NCI-H2081 treated with DMSO at 0.1 percent for 48 hours (cell line): ENCODE results near the gene NAT8L.

Experiments used
- DNase-seq: peaks from one replicate; lab custom pipeline; 2025; lab: John Stamatoyannopoulos, UW

Gene NAT8L

GRCh38 chr4:2075987-2076907 lies 17.1 kb downstream of the NAT8L start:
- no peak for DNase-seq

DNA sequence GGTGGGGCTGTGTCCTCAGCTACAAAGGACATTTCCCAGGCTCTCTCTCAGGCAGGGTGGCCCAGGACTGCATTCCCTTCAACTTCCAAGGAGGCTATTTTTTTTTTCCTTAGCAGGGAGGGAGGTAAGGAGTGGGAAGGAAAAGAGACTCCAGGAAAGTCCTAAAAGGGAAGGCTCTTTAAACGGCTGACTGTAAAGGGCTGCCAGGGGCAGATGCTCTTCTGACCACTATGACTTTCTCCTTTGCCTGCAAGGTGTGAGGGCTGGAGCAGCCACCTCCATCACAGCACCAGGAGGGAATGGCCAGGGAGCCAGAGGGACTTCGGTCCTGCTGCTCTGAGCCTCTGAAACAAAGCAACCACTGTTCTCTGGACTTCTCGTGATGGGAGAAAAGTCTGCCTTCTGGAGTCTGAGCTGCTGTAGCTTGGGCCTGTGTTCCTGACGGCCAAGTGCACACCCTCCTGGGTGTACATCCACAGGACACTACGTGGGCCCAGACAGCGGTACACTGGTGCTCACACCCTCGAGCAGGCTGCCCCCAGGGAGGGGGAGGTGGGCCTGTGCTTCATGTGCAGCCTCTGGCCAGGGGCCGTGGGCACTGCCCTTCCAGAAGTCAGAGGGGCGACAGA lies 17.9 kb downstream of the NAT8L start:
- DNase-seq = no peak

GRCh38 chr4:2077537-2078460 lies 18.7 kb downstream of the NAT8L start:
- no peak for DNase-seq

GRCh38 chr4:2078584-2078983 lies 19.5 kb downstream of the NAT8L start:
- DNase-seq = no peak

DNA sequence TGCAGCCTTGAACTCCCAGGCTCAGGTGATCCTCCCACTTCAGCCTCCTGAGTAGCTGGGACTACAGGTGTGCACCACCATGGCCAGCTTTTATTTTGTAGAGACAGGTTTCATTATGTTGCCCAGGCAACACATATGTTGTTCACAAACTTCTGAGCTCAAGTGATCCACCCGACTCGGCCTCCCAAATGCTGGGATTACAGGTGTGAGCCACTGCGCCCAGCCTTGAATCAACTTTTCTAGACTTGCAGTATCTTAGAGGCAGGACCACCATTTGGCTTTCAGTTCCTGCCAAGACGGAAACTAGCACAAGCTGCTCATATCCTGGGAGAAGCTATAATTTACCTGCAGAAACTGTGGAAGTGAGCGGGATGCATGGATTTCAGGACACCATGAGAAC lies 19.9 kb downstream of the NAT8L start:
- no peak for DNase-seq

- no peak for DNase-seq
Observed at GRCh38 chr4:2079926-2080325, 20.8 kb downstream of the NAT8L start.

DNA sequence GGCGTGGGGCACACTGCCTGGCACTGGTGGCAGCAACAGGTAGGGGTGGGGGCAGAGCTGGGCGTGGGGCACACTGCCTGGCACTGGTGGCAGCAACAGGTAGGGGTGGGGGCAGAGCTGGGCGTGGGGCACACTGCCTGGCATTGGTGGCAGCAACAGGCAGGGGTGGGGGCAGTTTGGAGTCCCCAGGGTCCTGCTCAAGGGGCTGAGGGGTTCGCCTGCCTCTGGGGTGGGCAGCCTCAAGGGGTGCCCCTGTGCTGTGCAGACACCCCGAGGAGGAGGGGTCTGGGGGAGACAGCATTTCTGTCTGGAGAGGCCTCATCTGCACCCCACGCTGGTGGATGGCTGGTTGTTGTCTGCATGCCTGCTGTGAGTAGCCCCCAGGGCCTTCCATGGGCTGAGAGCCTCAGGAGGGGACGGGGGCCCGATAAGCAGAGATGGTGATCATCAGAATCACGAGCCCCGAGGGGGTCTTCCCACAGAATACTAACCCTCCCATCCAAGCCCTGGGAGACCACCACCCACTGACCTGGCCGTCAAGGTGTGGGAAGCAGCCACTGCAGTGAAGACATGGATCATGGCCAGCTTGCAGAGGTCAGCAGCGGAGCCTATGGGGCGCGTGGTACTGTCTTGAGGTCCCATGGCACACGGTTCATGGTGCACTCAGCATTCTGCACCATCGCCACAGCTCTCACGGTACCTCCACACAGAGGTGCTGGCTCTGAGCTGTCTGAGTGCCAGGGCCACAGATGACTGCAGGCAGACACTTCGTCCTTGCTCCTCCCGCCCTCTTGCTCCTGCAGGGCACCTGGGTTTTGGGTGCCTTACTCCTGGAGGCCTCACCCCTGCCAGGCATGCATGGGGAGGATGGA lies 21.5 kb downstream of the NAT8L start:
- DNase-seq = no peak

DNA sequence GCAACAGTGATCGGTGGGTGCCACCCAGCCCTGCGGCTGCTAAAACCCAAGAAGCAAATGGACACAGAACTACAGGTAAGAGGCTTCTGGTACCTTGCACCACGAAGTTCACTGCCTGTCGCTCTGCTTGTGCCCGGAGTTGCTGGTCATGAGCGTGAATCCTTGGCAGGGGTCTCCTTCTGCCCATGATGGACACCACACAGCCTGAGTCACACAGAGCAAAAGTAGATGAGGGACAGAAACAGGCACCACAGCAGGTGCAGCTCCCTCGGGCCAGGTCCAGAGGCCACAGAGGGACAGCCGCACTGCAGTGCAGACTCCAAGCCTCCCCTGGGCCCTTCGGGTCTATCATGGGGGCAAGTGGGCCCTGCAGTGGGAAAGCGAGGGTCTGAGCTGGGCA lies 22.4 kb downstream of the NAT8L start:
- no peak for DNase-seq

GRCh38 chr4:2082118-2082517 lies 23.0 kb downstream of the NAT8L start:
- DNase-seq = no peak

GRCh38 chr4:2082627-2083026 lies 23.5 kb downstream of the NAT8L start:
- DNase-seq = no peak

GRCh38 chr4:2083116-2083825 lies 24.1 kb downstream of the NAT8L start:
- DNase-seq = no peak

GRCh38 chr4:2083826-2084160 lies 24.7 kb downstream of the NAT8L start:
- DNase-seq = no peak

GRCh38 chr4:2084316-2084715 lies 25.2 kb downstream of the NAT8L start:
- DNase-seq = no peak

- DNase-seq = no peak
Observed at GRCh38 chr4:2085496-2085901, 26.4 kb downstream of the NAT8L start.

DNA sequence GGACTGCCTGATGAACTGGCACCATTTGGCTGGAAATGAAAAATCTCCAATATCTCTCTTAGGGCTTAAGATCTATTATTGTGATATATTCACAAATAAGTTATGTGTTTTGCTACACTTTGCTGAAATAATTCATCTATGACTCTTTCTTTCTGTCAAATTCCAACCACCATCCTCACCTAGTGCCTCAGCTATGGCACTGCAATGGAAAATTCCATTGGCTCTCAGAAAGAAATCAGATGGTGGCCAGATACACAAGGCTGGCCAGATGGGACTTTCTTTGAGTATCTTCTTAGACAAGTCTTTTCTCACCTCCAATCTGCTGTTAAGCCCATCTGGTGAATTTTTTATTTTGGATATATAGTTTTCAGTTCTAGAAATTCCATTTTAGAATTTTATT lies 28.0 kb downstream of the NAT8L start:
- DNase-seq = no peak

DNA sequence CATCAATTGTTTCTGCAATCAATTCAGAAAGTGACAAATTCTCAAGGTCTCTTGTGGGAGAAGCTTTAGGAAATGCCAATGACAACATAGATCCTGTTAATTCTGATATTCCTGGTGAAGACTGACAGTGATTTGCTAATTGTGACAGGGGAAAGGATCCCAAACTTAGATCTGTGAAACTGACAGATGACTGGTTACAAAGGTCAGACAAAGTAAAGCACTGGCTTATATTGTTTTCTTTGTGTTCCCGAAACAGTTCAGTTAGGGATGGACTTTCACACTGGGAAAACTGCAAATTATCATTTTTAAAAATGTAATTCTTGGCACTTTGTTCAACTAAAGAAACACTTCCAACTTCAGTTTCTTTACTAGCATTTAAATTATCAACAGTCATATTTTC lies 30.1 kb downstream of the NAT8L start:
- DNase-seq = no peak

GRCh38 chr4:2090642-2091041 lies 31.5 kb downstream of the NAT8L start:
- no peak for DNase-seq

DNA sequence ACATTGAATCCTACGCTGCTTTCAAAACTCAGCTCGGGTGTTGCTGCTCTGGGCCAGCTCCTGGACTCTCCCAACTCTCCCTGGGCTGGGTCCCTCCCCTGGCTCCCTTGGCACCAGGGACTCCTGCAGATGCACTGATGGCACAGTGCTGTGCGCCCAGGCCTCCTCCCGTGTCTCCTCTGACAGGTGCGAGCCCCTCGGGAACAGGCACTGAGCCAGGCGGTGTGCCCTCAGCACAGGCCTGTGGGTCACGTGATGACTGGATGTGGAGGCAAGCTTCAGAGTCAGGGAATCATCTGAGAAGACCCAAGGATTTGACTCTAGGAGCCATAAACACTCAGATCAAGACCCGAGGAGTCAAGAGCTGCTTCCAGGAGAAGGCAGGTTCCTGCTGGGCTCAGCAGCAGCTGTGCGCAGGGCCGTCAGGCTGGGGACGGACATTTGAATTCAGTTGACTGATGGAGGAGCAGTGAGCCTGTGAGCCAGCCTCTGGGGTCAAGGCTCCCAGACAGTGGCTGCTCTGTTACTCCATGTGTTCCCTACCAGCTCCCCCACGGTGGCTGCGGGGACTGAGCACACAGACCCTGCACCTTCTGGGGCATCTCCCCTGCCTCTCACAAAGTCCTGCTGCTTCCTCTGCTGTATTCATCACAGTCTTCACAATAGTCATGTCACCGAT lies 33.0 kb downstream of the NAT8L start:
- DNase-seq = no peak

- DNase-seq = no peak
Observed at GRCh38 chr4:2092669-2093053, 33.5 kb downstream of the NAT8L start.

DNA sequence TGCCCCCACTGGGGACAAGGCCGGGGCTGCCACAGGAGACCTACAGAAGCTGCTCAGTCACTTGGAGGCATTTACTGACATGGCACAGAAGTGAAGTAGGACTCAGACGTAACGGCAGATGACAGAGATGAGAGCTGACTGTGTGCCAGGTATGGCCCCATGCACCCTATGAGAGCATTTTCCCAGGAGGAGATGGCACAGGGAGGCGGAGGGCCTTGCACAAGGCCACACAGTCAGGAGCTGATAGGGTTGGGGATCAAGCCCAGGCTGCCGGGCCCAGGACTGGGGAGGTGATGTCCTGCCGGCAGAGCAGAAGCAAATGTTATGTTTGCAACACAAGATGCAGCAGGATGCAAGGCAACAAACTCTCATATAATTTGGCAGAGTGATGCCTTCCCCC lies 34.1 kb downstream of the NAT8L start:
- no peak for DNase-seq
